ENCODE results near the gene DELE1. TPM values are rescaled to one million over a fixed set of nuclear protein-coding genes. Genes with fewer than 3 reads are reported as not detected.

DELE1 gene
- total RNA-seq: 43.4 and 78.1 TPM in 2 replicates

- peak; percentile 78 to 92 for DNase-seq (ENCODE audit: low read depth in 2 of 2)
Observed at GRCh38 chr5:141923448-141924313, at the start of gene DELE1. TSS of gene DELE1 (plus strand) at chr5:141923871. CDS start at chr5:141923942, 71 bp downstream.

- DNase-seq (ENCODE audit: low read depth in 2 of 2): no peak
Observed at GRCh38 chr5:141873933-141874261, 49.8 kb upstream of the DELE1 start.

GRCh38 chr5:141874262-141874964, 49.3 kb upstream of the DELE1 start:
- DNase-seq (ENCODE audit: low read depth in 2 of 2): no peak

- no peak for DNase-seq (ENCODE audit: low read depth in 2 of 2)
Observed at GRCh38 chr5:141875022-141875740, 48.5 kb upstream of the DELE1 start.

GRCh38 chr5:141875795-141876627, 47.7 kb upstream of the DELE1 start:
- peak in 1 of 2 donors; percentile 53 for DNase-seq (ENCODE audit: low read depth in 2 of 2)

GRCh38 chr5:141876628-141877355, 46.9 kb upstream of the DELE1 start:
- DNase-seq (ENCODE audit: low read depth in 2 of 2): peak in 1 of 2 donors; percentile 44

- peak in 1 of 2 donors; percentile 47 for DNase-seq (ENCODE audit: low read depth in 2 of 2)
Observed at GRCh38 chr5:141877356-141878185, 46.1 kb upstream of the DELE1 start.

- peak in 1 of 2 donors; percentile 50 for DNase-seq (ENCODE audit: low read depth in 2 of 2)
Observed at GRCh38 chr5:141878186-141878710, 45.4 kb upstream of the DELE1 start, which contains the start of gene PCDH1. TSS of gene PCDH1 (minus strand) at chr5:141878410. CDS start at chr5:141878262, 148 bp downstream.

GRCh38 chr5:141878711-141879425, 44.8 kb upstream of the DELE1 start:
- peak; percentile 85 to 92 for DNase-seq (ENCODE audit: low read depth in 2 of 2)

GRCh38 chr5:141879426-141879759, 44.3 kb upstream of the DELE1 start:
- DNase-seq (ENCODE audit: low read depth in 2 of 2): no peak

GRCh38 chr5:141879941-141880738, 43.5 kb upstream of the DELE1 start:
- no peak for DNase-seq (ENCODE audit: low read depth in 2 of 2)

GRCh38 chr5:141880961-141881801, 42.5 kb upstream of the DELE1 start:
- peak in 1 of 2 donors; percentile 21 for DNase-seq (ENCODE audit: low read depth in 2 of 2)

GRCh38 chr5:141881886-141882285, 41.8 kb upstream of the DELE1 start:
- DNase-seq (ENCODE audit: low read depth in 2 of 2): no peak

GRCh38 chr5:141882594-141883183, 41.0 kb upstream of the DELE1 start:
- DNase-seq (ENCODE audit: low read depth in 2 of 2): no peak

- peak; percentile 12 to 53 for DNase-seq (ENCODE audit: low read depth in 2 of 2)
Observed at GRCh38 chr5:141883184-141883891, 40.3 kb upstream of the DELE1 start.

- no peak for DNase-seq (ENCODE audit: low read depth in 2 of 2)
Observed at GRCh38 chr5:141883892-141884318, 39.8 kb upstream of the DELE1 start.
